Measurements from ENCODE around the gene MCC. TPM values are rescaled to one million over a fixed set of nuclear protein-coding genes. Genes with fewer than 3 reads are reported as not detected.

The MCC gene
- total RNA-seq, 4 donors from 2014 or later = 17.1 to 90.7 (median 40.1) TPM

- Histone ChIP-seq H3K27ac (no peak overlapping the region), H3K9me3 (no peaks in the 10 kb centered on the region), H3K4me1 (no peaks in the 10 kb centered on the region), H3K27me3 (no peaks in the 10 kb centered on the region), H3K4me3 (no peak overlapping the region), H3K36me3 (no peaks in the 10 kb centered on the region)
- no peak for DNase-seq
- intact Hi-C loops (cut with DNase I; ENCODE audit: low total_unique reads) = no loop called here
- no peak for TF ChIP-seq POLR2A (IDR thresholded peaks at IDR 0.05)
Measured at GRCh38 chr5:113193311-113193978, 294.8 kb downstream of the MCC start.

- TF ChIP-seq, protein P1, sequence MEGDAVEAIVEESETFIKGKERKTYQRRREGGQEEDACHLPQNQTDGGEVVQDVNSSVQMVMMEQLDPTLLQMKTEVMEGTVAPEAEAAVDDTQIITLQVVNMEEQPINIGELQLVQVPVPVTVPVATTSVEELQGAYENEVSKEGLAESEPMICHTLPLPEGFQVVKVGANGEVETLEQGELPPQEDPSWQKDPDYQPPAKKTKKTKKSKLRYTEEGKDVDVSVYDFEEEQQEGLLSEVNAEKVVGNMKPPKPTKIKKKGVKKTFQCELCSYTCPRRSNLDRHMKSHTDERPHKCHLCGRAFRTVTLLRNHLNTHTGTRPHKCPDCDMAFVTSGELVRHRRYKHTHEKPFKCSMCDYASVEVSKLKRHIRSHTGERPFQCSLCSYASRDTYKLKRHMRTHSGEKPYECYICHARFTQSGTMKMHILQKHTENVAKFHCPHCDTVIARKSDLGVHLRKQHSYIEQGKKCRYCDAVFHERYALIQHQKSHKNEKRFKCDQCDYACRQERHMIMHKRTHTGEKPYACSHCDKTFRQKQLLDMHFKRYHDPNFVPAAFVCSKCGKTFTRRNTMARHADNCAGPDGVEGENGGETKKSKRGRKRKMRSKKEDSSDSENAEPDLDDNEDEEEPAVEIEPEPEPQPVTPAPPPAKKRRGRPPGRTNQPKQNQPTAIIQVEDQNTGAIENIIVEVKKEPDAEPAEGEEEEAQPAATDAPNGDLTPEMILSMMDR (IDR thresholded peaks at IDR 0.05) = no peak
- TF ChIP-seq POLR2A (IDR thresholded peaks at IDR 0.05) = no peak
- Histone ChIP-seq H3K27ac (no peak overlapping the region), H3K9me3 (no peaks in the 10 kb centered on the region), H3K27me3 (no peaks in the 10 kb centered on the region), H3K4me1 (no peaks in the 10 kb centered on the region), H3K4me3 (no peak overlapping the region), H3K36me3 (no peaks in the 10 kb centered on the region)
- no peak for DNase-seq
- intact Hi-C loops (cut with DNase I; ENCODE audit: low total_unique reads) = no loop called here
Measured at GRCh38 chr5:113192541-113192940, 295.7 kb downstream of the MCC start.

DNA sequence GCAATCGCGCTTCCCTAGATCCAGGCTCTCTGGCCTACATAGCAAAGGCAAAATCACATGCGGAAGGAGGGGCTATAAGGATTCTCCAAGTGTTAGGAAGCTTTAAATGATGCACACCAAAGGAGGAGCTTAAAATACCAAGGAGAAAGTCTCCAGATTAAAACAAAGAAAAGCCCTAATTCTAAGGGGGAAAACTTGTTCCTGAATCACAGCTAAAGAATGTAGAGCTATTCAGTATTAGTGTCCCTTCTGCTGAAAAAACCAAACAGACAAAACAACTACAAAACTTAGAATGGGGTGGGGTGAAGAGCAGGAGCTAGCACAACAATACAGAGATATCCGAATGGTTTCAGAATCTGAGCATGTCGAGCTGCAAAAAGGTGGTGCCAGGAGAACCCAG lies 297.9 kb downstream of the MCC start:
- DNase-seq = no peak
- H3K27ac ChIP-seq = no peak overlapping the region
- H3K9me3 ChIP-seq = no peaks in the 10 kb centered on the region
- no peaks in the 10 kb centered on the region for H3K4me1 ChIP-seq
- H3K36me3 ChIP-seq = no peaks in the 10 kb centered on the region
- no peaks in the 10 kb centered on the region for H3K27me3 ChIP-seq
- no peak overlapping the region for H3K4me3 ChIP-seq
- intact Hi-C loops (cut with DNase I; ENCODE audit: low total_unique reads) = no loop called here
- no peak for TF ChIP-seq POLR2A (IDR thresholded peaks at IDR 0.05)
- TF ChIP-seq, protein P1 (IDR thresholded peaks at IDR 0.05) = no peak

- intact Hi-C loops (cut with DNase I; ENCODE audit: low total_unique reads) = no loop called here
- no peak for DNase-seq
- no peaks in the 10 kb centered on the region for H3K4me1 ChIP-seq
- no peaks in the 10 kb centered on the region for H3K36me3 ChIP-seq
- no peaks in the 10 kb centered on the region for H3K27me3 ChIP-seq
- H3K27ac ChIP-seq = no peak overlapping the region
- TF ChIP-seq POLR2A (IDR thresholded peaks at IDR 0.05) = no peak
- TF ChIP-seq, protein P1 (IDR thresholded peaks at IDR 0.05) = no peak
- H3K9me3 ChIP-seq = no peaks in the 10 kb centered on the region
- no peak overlapping the region for H3K4me3 ChIP-seq
Measured at GRCh38 chr5:113189291-113189690, 299.0 kb downstream of the MCC start.

GRCh38 chr5:113188436-113188835 lies 299.8 kb downstream of the MCC start:
- H3K9me3 ChIP-seq = no peaks in the 10 kb centered on the region
- H3K36me3 ChIP-seq = no peaks in the 10 kb centered on the region
- H3K27me3 ChIP-seq = no peaks in the 10 kb centered on the region
- H3K4me1 ChIP-seq = no peaks in the 10 kb centered on the region
- no peak for DNase-seq
- H3K4me3 ChIP-seq = no peak overlapping the region
- H3K27ac ChIP-seq = no peak overlapping the region
- TF ChIP-seq, protein P1 (IDR thresholded peaks at IDR 0.05) = no peak
- intact Hi-C loops (cut with DNase I; ENCODE audit: low total_unique reads) = no loop called here

DNA sequence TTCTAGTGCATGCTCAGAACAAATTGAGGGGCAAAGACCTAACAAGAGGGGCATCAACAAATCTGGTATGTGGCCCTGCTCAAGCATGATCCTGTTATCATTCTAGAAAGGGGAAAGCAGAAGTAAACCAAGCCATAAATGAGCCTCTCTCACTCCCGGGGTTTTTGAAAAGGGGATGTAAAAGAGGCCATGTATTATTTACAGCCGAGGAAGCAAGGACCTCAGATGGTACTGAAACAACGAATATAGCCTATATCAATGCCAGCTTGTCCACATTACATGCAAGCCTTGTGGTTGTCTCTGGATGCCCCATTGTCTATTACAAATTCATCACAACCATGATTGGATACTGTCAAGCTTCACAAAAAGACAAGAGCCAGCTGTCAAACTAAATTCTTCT lies 300.3 kb downstream of the MCC start:
- intact Hi-C loops (cut with DNase I; ENCODE audit: low total_unique reads) = no loop called here
- Histone ChIP-seq H3K27ac (no peak overlapping the region), H3K4me1 (no peaks in the 10 kb centered on the region), H3K9me3 (no peaks in the 10 kb centered on the region), H3K27me3 (no peaks in the 10 kb centered on the region), H3K4me3 (no peak overlapping the region), H3K36me3 (no peaks in the 10 kb centered on the region)
- TF ChIP-seq, protein P1 (IDR thresholded peaks at IDR 0.05) = no peak
- no peak for TF ChIP-seq POLR2A (IDR thresholded peaks at IDR 0.05)
- DNase-seq = no peak

Data from uterus (tissue), 4 donors.